Mucosa of gallbladder (tissue), 1 donor: ENCODE data around the gene FBXW7. TPM values are rescaled to one million over a fixed set of nuclear protein-coding genes. Genes with fewer than 3 reads are reported as not detected.
"Not testable (repeated sequence)": the region's sequence is repeated elsewhere in the genome, so short reads cannot be mapped to it uniquely, and the experiment has no call there.

Experiments
- DNase-seq: peaks from one replicate; pipeline ENCODE4 v3.0.0-alpha.2; 2020; ENCODE audit warnings: low spot score
- total RNA-seq: library from RNA; stranded (reverse); gene quantifications from one replicate; pipeline ENCODE4 v1.2.1, GENCODE V29; 2021
- donor health status: DM: no; HTN: no; CAD: no.

Gene FBXW7
- total RNA-seq, 1 donor from 2014 or later: 29.7 TPM

DNA sequence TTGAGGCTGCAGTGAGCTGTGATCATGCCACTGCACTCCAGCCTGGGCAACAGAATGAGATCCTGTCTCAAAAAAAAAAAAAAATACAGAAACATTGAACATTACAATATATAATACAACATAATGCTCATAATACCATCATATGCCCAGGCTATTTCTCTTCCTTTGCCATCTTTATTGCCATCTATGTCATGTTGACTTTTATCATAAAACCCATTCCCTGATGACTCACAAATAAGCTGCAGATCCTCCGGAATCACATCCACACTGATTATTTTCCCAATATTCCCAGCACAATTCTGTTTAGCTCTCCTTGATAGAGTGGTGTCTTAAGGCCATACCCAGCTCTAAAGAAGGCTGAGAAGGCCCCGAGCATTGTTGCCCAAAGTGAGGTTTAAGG, 9.2 kb upstream of the FBXW7 start:
- DNase-seq: no peak

DNA sequence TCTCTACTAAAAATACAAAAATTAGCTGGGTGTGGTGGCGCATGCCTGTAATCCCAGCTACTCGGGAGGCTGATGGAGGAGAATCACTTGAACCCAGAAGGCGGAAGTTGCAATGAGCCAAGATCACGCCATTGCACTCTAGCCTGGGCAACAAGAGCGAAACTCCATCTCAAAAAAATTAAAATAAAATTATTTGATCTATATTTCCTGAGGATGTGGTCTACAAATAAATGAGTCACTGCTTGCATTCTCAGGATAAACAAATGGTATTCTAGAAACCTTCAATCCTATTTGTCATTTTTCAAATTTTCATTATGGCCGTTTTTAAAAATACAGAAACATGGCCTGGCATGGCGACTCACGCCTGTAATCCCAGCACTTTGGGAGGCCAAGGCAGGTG, 8.6 kb upstream of the FBXW7 start:
- not testable (repeated sequence) for DNase-seq

DNA sequence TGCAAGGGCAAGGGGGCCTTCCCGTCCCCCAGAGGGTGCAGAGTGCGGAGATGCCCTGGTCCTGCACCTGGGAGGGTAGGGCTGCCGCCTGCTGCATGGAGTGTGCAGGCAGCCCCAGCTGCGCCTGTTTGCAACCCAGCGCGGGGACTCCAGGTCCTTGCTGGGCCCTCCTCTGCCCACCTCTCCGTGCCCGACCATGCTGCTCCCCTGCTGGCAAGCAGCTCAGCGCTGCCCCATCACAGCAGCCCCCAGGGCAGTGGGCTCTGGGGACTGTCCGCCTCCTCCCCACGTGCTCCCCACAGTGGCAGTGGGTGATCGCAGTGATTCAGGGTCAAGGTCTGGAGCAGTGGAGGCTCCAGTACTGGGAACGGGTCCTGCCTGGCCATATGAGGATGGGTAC, 5.0 kb upstream of the FBXW7 start:
- no peak for DNase-seq

DNA sequence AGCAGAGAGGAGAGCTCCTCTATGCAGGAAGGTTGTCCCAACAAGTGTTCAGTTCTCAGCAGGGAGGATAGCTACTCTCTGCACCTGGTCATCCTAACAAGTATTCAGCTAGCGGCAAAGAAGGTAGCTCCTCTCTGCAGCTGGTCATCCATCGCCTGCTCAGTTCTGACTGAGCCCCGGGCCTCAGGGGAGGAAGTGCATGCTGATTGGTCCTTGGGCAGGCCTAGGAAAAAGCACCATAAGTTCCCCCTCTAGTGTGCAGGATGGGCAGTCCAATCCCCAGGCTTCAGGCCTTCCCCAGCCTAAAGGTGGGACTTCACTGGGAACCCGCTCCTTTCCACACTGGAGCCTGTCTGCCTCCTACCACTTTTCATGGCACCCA, 4.4 kb upstream of the FBXW7 start:
- DNase-seq: no peak

DNA sequence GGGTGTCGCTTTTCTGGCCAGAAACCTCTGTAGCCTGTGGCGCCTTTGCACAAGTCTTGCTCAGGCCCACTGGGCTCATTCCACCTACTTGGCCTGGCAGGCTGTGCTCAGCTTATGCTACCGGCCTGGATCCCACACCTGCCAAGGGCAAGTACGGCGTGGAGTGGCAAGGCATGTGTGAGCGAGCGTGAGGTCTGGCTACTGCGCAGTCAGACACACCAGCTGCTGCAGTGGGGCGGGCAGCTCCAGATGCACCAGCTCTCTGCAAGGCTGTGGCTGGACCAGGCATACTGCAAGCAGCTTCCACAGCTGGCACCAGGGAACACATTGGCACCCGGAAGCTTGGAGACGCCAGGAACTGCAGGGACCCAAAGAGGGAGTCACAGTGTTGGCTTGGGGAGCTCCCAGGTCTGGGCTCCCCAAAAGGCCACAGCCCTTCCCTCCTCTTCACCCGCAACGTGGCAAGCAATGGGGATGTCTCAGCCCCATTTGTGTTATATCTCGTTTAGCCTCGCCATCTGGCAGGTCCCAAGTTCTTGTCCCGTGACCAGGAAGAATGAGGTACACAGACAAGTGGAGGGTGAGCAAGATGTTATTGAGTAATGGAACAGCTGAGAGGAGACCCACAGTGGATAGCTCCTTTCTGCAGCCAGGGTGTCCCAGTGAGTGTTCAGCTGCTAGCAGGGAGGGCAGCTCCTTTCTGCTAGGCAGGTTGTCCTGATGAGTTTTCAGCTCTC, 3.8 kb upstream of the FBXW7 start:
- no peak for DNase-seq

- DNase-seq: no peak
Observed at GRCh38 chr4:152537881-152538280, 2.0 kb upstream of the FBXW7 start.

GRCh38 chr4:152536545-152537182, 772 bp upstream of the FBXW7 start:
- peak; percentile 28 for DNase-seq

DNA sequence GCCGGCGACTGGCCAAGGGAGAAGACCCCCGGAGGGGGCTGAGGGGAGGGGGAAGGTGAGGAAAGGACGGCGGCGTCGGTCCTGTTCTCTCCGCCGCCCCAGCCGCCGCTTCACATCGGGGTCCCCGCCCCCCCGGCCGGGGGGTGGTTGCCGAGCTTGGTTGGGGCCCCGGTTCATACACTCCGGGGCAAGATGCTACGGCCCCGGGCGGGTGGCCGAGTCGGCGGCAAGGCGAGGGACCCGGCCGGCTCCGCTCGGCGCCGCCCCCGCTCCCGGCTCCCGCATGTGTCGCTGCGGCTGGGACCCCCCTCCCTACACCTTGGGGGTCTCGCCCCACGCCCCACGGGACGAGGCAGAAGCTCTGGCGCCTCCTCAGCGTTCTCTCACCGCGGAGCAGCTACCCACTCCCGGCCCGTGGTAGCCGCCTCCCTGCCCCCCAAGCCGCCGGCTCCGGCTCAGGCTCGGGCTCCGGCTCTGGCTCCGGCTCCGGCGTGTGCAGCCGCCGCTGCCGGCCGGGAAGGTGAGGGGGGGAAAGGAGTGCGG, 461 bp downstream of the FBXW7 start:
- no peak for DNase-seq

DNA sequence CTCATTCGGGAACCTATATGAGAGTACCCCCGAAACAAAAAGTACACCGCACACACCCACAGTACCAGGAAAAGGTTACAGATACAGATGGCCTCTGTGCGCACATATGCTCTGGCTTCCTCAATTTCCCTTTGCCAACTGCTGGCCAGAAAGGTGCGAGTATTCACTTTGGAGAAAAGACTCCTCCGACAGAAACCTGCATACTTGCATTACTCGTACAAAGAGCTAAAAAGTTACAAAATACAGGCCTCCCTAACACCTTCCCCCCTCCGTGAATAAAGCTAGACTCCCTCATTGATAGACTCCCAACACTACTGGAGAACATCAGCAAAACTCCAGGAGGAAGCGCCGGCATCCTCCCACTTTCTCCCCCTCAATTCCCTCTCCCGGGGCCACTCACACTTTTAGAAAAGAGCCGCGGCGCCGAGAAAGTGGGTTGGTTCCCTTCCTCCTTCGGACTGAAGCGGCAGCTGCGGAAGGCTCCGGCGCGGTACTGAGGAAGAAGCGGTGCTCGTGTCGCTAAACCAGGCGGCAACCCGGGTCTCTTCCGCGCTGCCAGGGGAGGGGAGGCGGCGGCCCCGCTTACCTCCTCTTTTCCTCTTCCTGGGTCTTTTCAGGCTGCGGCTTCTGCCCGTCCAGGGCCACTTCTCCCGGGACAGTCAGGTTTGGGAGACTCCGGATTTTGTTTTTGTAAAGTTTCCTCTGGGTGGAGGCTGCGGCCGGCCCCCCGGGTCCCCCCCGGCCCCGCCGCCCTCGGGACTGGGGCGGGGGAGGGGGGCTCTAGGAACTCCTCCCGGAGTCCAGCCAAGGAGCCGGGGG, 1.1 kb downstream of the FBXW7 start:
- peak; percentile 33 for DNase-seq

DNA sequence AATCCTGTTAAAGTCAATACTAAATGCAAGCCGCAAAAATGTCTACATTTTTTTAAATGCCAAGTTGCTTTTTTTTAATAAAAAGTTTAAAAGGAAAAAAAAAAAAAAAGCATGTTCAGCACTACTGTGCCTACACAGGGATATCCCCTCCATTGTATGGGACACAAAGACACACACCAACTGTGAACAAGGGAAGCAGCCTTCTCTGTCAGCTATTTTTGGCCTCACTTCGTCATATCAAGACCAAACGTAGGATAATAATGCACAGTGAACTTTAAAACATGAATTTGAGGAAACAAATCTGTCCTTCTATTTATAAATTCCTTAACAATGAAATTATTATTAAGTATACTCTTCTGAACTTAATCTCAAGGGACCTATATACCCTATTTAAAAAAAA, 4.4 kb downstream of the FBXW7 start:
- no peak for DNase-seq

DNA sequence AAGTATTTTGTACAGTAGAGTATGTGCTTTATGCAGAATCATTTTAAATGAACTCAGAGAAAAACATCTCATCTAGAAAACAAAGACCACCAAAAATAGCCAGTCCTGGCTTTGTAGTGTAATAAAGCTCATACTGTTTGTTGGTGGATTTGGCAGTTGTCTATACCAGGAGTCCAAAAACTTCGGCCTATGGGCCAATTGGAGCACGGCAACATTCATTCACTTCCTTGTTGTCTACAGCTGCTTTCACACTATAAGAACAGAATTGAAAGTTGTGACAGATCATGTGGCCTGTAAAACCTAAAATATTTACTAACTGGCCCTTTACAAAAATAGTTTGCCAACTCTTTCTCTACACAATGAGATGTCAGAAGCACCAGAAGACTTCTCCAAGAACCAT, 5.3 kb downstream of the FBXW7 start:
- DNase-seq: no peak

- no peak for DNase-seq
Observed at GRCh38 chr4:152529880-152530279, 6.0 kb downstream of the FBXW7 start.

- no peak for DNase-seq
Observed at GRCh38 chr4:152528060-152528459, 7.8 kb downstream of the FBXW7 start.

GRCh38 chr4:152525878-152526277, 10.0 kb downstream of the FBXW7 start:
- DNase-seq: no peak

DNA sequence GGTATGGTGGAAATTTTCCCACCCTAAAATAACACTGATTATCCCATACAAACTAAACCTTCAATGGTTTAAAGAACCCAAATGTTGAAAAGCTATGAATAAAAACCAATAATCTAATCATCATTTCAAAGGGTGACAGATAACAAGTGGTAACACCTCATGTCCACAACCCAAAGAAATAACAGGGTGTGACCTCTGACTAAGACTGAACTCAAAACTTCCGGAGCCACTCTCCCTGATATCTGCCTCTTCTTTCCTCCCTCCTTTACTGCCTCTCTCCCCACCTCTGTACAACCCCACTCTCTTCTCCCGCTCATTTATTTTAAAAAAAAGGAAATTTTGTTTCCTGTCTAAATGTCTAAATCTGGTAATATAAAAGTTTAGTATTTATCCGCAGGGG, 11.5 kb downstream of the FBXW7 start:
- no peak for DNase-seq

GRCh38 chr4:152523731-152524130, 12.2 kb downstream of the FBXW7 start:
- no peak for DNase-seq

GRCh38 chr4:152522754-152523153, 13.1 kb downstream of the FBXW7 start:
- DNase-seq: no peak

DNA sequence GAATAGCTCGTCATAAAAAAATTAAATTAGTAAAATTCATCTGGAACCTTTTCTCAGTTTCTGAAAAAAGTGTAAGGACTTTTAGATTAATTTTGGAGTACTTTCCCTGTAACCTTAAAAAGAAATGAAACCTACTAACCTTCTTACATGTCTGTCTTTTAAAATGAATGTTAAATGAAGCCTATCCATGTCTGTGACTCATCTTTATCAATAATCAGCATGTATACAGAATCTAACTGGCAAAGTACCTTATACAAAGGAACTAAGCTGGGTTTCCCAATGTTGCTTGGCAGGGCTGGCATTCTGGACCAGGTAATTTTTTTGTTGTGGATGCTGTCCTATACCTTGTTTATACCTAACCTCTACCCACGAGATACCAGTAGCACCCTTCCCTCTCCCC, 13.6 kb downstream of the FBXW7 start:
- no peak for DNase-seq

GRCh38 chr4:152516156-152516555, 19.7 kb downstream of the FBXW7 start:
- no peak for DNase-seq

- DNase-seq: no peak
Observed at GRCh38 chr4:152515678-152516077, 20.2 kb downstream of the FBXW7 start.

DNA sequence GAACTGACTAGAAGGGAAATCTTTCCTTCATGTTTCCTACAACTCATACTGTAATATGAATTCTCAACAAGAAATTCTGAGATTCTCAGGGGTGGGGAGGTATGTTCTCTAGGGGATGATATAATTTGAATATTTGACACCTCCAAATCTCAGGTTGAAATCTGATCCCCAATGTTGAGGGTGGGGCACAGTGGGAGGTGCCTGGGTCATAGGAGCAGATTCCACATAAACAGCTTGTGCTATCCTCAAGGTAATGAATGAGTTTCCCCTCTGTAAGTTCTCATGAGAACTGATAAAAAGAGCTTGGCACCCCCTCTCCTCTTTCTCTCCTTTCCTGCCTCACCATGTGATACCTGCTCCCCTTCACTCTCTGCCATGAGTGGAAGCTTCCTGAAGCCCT, 21.5 kb downstream of the FBXW7 start:
- no peak for DNase-seq

- no peak for DNase-seq
Observed at GRCh38 chr4:152513078-152513477, 22.8 kb downstream of the FBXW7 start.

GRCh38 chr4:152512483-152512882, 23.4 kb downstream of the FBXW7 start:
- DNase-seq: no peak
